ENCODE measurements around the gene METTL9. TPM values are rescaled to one million over a fixed set of nuclear protein-coding genes. Genes with fewer than 3 reads are reported as not detected.

The METTL9 gene
- total and polyA plus RNA-seq, 2 experiments from 2014 or later, result 112 to 229 TPM

DNA sequence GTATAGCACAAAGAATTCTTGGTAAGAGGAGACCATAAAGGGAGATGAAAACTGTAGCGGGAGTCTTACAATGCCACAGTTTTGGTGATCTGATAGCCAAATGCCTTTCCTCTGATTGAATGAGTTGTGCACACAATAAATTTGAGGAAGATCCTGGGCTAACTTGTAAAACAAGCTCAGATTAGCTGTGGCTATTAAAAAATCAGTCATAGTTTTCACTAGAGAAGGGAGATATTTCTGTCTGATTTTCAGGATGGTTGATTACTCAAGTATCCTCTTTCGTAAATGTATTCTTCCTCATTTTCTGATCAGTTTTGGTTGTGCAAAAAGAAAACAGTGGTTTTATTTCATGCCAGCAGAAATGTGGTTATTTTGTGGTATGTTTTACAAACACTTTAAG, 9.1 kb upstream of the METTL9 start:
- no peak overlapping the region for H2AFZ ChIP-seq
- H3K4me1 ChIP-seq (ENCODE audit: insufficient read depth), result no peaks in the 10 kb centered on the region
- DNase-seq (ENCODE audit: low spot score), result no peak
- H3K27ac ChIP-seq, result no peak overlapping the region
- TF ChIP-seq, protein P1, sequence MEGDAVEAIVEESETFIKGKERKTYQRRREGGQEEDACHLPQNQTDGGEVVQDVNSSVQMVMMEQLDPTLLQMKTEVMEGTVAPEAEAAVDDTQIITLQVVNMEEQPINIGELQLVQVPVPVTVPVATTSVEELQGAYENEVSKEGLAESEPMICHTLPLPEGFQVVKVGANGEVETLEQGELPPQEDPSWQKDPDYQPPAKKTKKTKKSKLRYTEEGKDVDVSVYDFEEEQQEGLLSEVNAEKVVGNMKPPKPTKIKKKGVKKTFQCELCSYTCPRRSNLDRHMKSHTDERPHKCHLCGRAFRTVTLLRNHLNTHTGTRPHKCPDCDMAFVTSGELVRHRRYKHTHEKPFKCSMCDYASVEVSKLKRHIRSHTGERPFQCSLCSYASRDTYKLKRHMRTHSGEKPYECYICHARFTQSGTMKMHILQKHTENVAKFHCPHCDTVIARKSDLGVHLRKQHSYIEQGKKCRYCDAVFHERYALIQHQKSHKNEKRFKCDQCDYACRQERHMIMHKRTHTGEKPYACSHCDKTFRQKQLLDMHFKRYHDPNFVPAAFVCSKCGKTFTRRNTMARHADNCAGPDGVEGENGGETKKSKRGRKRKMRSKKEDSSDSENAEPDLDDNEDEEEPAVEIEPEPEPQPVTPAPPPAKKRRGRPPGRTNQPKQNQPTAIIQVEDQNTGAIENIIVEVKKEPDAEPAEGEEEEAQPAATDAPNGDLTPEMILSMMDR (IDR thresholded peaks at IDR 0.05; ENCODE audit: poor library complexity), result no peak
- no peak for TF ChIP-seq EZH2phosphoT487 (IDR thresholded peaks at IDR 0.05; ENCODE audit: low read depth, severe bottlenecking, unreplicated experiment)
- no peak for TF ChIP-seq EZH2 (IDR thresholded peaks at IDR 0.05; ENCODE audit: borderline replicate concordance)
- 76% methylated on average over 2 of the region's 2 CpGs for WGBS (ENCODE audit: low lambda C conversion rate, missing lambda C conversion rate)
- no peaks in the 10 kb centered on the region for H3K9me3 ChIP-seq (ENCODE audit: low read depth)
- H3K79me2 ChIP-seq, result no peaks in the 10 kb centered on the region
- no peaks in the 10 kb centered on the region for H3K9me2 ChIP-seq (replicated peaks; ENCODE audit: insufficient read depth)
- H3K4me3 ChIP-seq, result no peak overlapping the region
- no peaks in the 10 kb centered on the region for H3K27me3 ChIP-seq
- no peaks in the 10 kb centered on the region for H3K36me3 ChIP-seq (replicated peaks; ENCODE audit: insufficient read depth, low read depth)
- no peaks in the 10 kb centered on the region for H4K20me1 ChIP-seq (ENCODE audit: insufficient read depth, poor library complexity, severe bottlenecking)
- H3K4me2 ChIP-seq, result no peak overlapping the region

DNA sequence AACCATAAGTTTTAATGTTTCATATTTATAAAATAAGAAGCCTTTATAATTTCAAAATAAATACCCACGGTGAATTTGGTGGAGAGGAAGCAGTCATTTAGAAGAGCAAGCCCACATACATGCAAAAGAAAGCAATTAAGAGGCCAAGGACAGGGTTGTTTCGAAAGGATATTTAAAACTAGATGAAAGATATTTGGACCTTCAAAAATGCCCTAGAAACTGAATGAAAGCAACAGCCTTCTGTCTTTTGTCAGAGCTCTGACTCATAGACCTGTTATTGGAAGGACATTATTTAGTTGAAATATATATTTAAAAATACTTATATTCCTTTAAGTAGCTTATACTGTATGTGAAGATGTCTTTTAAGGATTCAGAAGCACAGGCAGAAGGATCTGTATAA, 8.6 kb upstream of the METTL9 start:
- no peaks in the 10 kb centered on the region for H3K9me3 ChIP-seq (ENCODE audit: low read depth)
- no peak overlapping the region for H3K4me2 ChIP-seq
- H2AFZ ChIP-seq, result no peak overlapping the region
- H3K27me3 ChIP-seq, result no peaks in the 10 kb centered on the region
- no peaks in the 10 kb centered on the region for H3K36me3 ChIP-seq (replicated peaks; ENCODE audit: insufficient read depth, low read depth)
- DNase-seq (ENCODE audit: low spot score), result no peak
- H3K9me2 ChIP-seq (replicated peaks; ENCODE audit: insufficient read depth), result no peaks in the 10 kb centered on the region
- H3K4me1 ChIP-seq (ENCODE audit: insufficient read depth), result no peaks in the 10 kb centered on the region
- WGBS (ENCODE audit: low lambda C conversion rate, missing lambda C conversion rate), result 66% methylated on average over 2 of the region's 2 CpGs
- H3K27ac ChIP-seq, result no peak overlapping the region
- H3K79me2 ChIP-seq, result no peaks in the 10 kb centered on the region
- no peaks in the 10 kb centered on the region for H4K20me1 ChIP-seq (ENCODE audit: insufficient read depth, poor library complexity, severe bottlenecking)
- H3K4me3 ChIP-seq, result no peak overlapping the region
- TF ChIP-seq EZH2phosphoT487 (IDR thresholded peaks at IDR 0.05; ENCODE audit: low read depth, severe bottlenecking, unreplicated experiment) (no peak), EZH2 (IDR thresholded peaks at IDR 0.05; ENCODE audit: borderline replicate concordance) (no peak)
- TF ChIP-seq, protein P1 (IDR thresholded peaks at IDR 0.05; ENCODE audit: poor library complexity), result no peak

DNA sequence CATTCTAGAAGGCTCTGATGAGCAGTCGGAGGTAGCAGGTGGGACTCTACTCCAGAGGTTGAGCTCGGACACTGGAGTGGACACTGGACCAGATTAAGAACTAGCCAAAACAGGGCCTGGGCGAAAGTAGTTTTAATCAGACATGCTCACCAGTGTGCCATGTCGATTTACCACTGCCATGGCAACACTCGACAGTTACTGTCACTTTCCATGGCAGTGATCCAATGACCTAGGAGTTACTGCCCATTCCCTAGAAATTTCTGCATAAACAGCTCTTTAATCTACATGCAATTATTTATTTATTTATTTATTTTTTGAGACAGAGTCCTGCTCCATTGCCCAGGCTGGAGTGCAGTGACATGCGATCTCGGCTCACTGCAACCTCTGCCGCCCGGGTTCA, 7.2 kb upstream of the METTL9 start:
- Histone ChIP-seq H3K4me2 (no peak overlapping the region), H3K4me1 (ENCODE audit: insufficient read depth) (no peaks in the 10 kb centered on the region), H3K27ac (no peak overlapping the region), H3K27me3 (no peaks in the 10 kb centered on the region), H3K4me3 (no peak overlapping the region), H3K36me3 (replicated peaks; ENCODE audit: insufficient read depth, low read depth) (no peaks in the 10 kb centered on the region), H3K79me2 (no peaks in the 10 kb centered on the region), H4K20me1 (ENCODE audit: insufficient read depth, poor library complexity, severe bottlenecking) (no peaks in the 10 kb centered on the region), H3K9me2 (replicated peaks; ENCODE audit: insufficient read depth) (no peaks in the 10 kb centered on the region), H3K9me3 (ENCODE audit: low read depth) (no peaks in the 10 kb centered on the region), H2AFZ (no peak overlapping the region)
- TF ChIP-seq, protein P1 (IDR thresholded peaks at IDR 0.05; ENCODE audit: poor library complexity), result no peak
- no peak for TF ChIP-seq EZH2phosphoT487 (IDR thresholded peaks at IDR 0.05; ENCODE audit: low read depth, severe bottlenecking, unreplicated experiment)
- no peak for TF ChIP-seq EZH2 (IDR thresholded peaks at IDR 0.05; ENCODE audit: borderline replicate concordance)
- no peak for DNase-seq (ENCODE audit: low spot score)
- 94% methylated on average over 9 of the region's 9 CpGs for WGBS (ENCODE audit: low lambda C conversion rate, missing lambda C conversion rate)

All from hepatocyte (in vitro differentiated cells).